Cardiac muscle cell (in vitro differentiated cells and primary cell): ENCODE results near the gene GABRA5. TPM values are rescaled to one million over a fixed set of nuclear protein-coding genes. Genes with fewer than 3 reads are reported as not detected.

Experiments
- DNase-seq, 2 donors: peaks; one replicate each; pipeline versions ENCODE4 v3.0.0 to v3.0.0-alpha.2; 2010 to 2017; ENCODE audit warnings: low read depth in 1 of 2, low spot score in 1 of 2
- H3K27ac ChIP-seq: fragments of 200-600 bp; sonication (generic); 2 replicates; pipeline ENCODE4 v1.5.1; 2016
- H3K27me3 ChIP-seq: fragments of 200-600 bp; sonication (generic); 2 replicates; pipeline ENCODE4 v1.6.0; 2016; ENCODE audit warnings: control low read depth
- H3K36me3 ChIP-seq: fragments of 200-600 bp; sonication (generic); 2 replicates; pipeline ENCODE4 v1.5.1; 2016; ENCODE audit warnings: control low read depth
- H3K4me1 ChIP-seq: fragments of 200-600 bp; sonication (generic); 2 replicates; pipeline ENCODE4 v1.8.1; 2017; ENCODE audit warnings: low read depth, mild to moderate bottlenecking, mixed run types
- H3K4me3 ChIP-seq: fragments of 200-600 bp; sonication (generic); 2 replicates; pipeline ENCODE4 v1.5.1; 2016; ENCODE audit warnings: mild to moderate bottlenecking
- H3K9me3 ChIP-seq: fragments of 200-600 bp; sonication (generic); 2 replicates; pipeline ENCODE4 v1.5.1; 2017; ENCODE audit warnings: low read depth, mild to moderate bottlenecking, control low read depth
- polyA plus RNA-seq: library from polyadenylated mRNA; unstranded; fragments of >200 nt; fragmentation: Nextera tagmentation; extraction: Ambion mirVana; gene quantifications from 2 replicates; pipeline ENCODE4 v1.2.1, GENCODE V29; 2016
- total RNA-seq: library from RNA; depleted of rRNA; stranded (reverse); fragments of >200 nt; gene quantifications from 2 replicates; pipeline ENCODE4 v1.2.3, GENCODE V29; 2016
- TF ChIP-seq, protein P1 (sequence below): IDR thresholded peaks from 2 replicates; pipeline ENCODE4 v1.5.1; 2012; ENCODE audit warnings: low read depth, mild to moderate bottlenecking, low read length

The GABRA5 gene
- total and polyA plus RNA-seq, 2 experiments from 2014 or later, result 0.10 TPM; not detected in 1

DNA sequence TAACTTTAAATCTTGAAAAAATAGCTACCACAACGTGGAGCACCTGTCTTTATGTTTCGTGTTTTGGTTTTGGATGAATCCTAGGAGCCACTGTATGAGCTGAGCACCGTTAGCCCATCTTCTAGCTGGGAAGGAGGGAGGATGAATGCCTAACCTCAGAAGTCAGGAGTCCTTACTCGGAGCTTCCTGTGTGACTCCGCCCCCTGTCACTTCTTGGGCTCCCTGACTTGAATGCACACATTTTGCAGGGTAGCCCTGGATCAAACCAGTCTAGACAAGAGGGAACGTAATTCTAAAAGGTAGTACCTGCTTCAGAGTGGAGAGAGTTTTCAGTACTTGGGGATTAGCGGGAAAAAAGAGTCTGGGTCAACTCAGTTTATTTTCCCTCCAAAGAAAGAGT is 5.3 kb downstream of the GABRA5 start:
- no peak overlapping the region for H3K4me3 ChIP-seq
- TF ChIP-seq, protein P1, sequence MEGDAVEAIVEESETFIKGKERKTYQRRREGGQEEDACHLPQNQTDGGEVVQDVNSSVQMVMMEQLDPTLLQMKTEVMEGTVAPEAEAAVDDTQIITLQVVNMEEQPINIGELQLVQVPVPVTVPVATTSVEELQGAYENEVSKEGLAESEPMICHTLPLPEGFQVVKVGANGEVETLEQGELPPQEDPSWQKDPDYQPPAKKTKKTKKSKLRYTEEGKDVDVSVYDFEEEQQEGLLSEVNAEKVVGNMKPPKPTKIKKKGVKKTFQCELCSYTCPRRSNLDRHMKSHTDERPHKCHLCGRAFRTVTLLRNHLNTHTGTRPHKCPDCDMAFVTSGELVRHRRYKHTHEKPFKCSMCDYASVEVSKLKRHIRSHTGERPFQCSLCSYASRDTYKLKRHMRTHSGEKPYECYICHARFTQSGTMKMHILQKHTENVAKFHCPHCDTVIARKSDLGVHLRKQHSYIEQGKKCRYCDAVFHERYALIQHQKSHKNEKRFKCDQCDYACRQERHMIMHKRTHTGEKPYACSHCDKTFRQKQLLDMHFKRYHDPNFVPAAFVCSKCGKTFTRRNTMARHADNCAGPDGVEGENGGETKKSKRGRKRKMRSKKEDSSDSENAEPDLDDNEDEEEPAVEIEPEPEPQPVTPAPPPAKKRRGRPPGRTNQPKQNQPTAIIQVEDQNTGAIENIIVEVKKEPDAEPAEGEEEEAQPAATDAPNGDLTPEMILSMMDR, result no peak
- no peaks in the 10 kb centered on the region for H3K4me1 ChIP-seq
- no peak for DNase-seq
- H3K9me3 ChIP-seq, result no peaks in the 10 kb centered on the region
- peaks cover 49% of the 10 kb centered on the region for H3K27me3 ChIP-seq
- no peak overlapping the region for H3K27ac ChIP-seq
- no peaks in the 10 kb centered on the region for H3K36me3 ChIP-seq

DNA sequence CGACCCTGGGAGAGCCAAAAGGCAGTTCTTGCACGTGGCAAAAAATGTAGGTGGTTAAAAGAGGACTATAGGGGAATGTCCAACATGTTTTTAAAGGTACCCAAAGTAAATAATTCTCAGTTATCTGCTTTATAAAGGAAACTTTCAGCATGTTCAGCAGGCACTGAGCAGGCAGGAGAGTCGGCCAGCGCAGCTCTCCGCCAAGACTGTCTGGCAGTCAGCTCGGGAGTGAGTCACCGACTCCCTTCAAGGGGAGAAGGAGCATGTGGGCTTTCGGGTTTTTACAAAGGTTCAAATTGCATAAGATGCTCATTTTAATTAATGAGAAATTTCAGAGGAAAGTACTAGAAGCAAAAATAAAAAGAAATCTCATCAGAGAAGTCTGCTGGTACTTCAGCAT is 7.0 kb downstream of the GABRA5 start:
- no peak overlapping the region for H3K4me3 ChIP-seq
- no peaks in the 10 kb centered on the region for H3K36me3 ChIP-seq
- peaks cover 32% of the 10 kb centered on the region for H3K27me3 ChIP-seq
- no peak overlapping the region for H3K27ac ChIP-seq
- no peaks in the 10 kb centered on the region for H3K4me1 ChIP-seq
- TF ChIP-seq, protein P1, result no peak
- H3K9me3 ChIP-seq, result no peaks in the 10 kb centered on the region
- peak in 1 of 2 donors; percentile 13 for DNase-seq

DNA sequence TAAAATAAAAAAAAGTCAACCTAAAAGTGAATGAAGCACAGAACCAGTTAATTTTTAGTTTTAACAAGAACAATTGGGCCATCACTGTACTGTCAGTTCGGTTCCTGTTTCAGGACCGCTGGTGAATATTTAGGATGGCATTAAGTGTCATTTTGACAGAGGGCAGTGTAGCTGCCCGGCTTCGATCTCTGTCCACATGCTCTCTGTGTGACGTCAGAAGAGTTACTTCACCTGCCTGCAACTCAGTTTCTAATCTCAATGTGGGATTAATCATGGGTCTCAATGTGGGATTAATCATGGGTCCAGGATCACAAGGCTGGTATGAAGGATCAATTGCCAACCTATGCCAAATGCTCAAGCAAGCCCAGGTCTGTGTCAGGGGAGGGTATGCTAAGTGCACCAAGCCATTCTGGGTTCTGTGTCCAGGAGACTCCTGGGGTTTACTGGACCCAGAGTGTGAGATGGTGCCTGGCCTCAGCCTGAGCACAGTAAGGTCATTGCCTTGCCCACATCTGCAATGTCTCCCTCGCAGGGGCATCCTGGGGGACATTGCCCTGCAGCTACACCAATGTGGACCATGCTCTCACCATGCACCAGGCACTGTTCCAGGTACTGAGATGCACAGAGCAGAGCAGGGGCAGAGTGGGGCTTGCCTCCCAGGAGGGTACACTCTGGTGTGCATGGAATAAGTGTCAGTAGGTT is 8.1 kb downstream of the GABRA5 start:
- DNase-seq, result no peak
- peaks cover 22% of the 10 kb centered on the region for H3K27me3 ChIP-seq
- no peak overlapping the region for H3K4me3 ChIP-seq
- H3K9me3 ChIP-seq, result no peaks in the 10 kb centered on the region
- TF ChIP-seq, protein P1, result no peak
- H3K27ac ChIP-seq, result no peak overlapping the region
- H3K36me3 ChIP-seq, result no peaks in the 10 kb centered on the region
- no peaks in the 10 kb centered on the region for H3K4me1 ChIP-seq

DNA sequence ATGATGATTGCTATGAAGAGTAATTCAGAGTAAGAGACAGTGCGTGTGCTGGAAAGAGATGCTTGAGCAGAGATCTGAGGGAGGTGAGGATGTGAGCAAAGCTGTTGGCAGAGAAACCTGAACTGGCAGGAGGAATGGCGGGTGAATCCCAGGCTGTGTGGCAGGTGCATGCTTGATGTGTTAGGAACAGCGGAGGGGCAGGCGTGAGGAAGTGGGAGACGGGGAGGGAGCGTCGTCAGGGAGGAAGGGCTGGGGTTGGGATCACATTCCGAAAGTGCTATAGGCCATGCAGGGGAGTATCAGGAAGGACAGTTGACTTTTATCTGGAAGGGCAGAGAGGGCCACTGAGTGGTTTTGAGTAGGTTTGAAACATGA is 8.6 kb downstream of the GABRA5 start:
- no peak overlapping the region for H3K27ac ChIP-seq

DNA sequence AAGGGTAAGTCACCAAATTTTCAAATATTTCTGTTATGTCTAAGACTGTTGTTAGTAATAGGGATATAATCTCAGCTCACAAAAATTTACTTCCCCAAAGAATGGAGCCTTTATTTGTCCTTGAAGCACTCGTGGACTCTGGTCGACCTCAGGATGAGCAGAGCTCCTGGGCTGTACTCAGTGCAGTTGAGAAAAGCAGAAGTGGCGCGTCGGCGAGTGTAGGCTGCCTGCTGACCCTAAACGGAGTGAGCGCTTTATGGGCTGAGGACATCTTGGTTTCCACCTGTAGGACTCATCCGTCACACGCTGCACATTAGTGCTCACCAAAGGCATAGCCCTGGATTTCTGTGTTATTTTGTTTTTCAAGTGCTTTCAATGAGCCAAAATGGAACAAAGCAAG is 11.0 kb downstream of the GABRA5 start:
- Histone ChIP-seq H3K27ac (no peak overlapping the region), H3K4me3 (no peak overlapping the region), H3K27me3 (no peaks in the 10 kb centered on the region), H3K4me1 (no peaks in the 10 kb centered on the region), H3K9me3 (no peaks in the 10 kb centered on the region), H3K36me3 (no peaks in the 10 kb centered on the region)
- no peak for DNase-seq
- TF ChIP-seq, protein P1, result no peak

More for the DNA sequence above, 8.6 kb downstream of the GABRA5 start:
- Histone ChIP-seq H3K27me3 (peaks cover 16% of the 10 kb centered on the region), H3K36me3 (no peaks in the 10 kb centered on the region), H3K9me3 (no peaks in the 10 kb centered on the region), H3K4me3 (no peak overlapping the region), H3K4me1 (no peaks in the 10 kb centered on the region)
- DNase-seq, result no peak
- TF ChIP-seq, protein P1, result no peak
